Endothelial cell (in vitro differentiated cells): ENCODE measurements around the gene CCND3. TPM values are rescaled to one million over a fixed set of nuclear protein-coding genes. Genes with fewer than 3 reads are reported as not detected.

Source experiments
- DNase-seq: peaks from one replicate; pipeline ENCODE4 v3.0.0; 2021; ENCODE audit warnings: low spot score
- H3K27ac Mint-ChIP-seq: one replicate; pipeline ENCODE4 v1.8.0; 2021; ENCODE audit warnings: mixed read lengths, inconsistent platforms; ENCODE audit not compliant: unreplicated experiment
- H3K27me3 Mint-ChIP-seq: one replicate; pipeline ENCODE4 v1.8.0; 2021; ENCODE audit warnings: mild to moderate bottlenecking, moderate library complexity, mixed read lengths, inconsistent platforms; ENCODE audit not compliant: unreplicated experiment
- H3K36me3 Mint-ChIP-seq: one replicate; pipeline ENCODE4 v1.8.0; 2021; ENCODE audit warnings: mild to moderate bottlenecking, low read depth, mixed read lengths, inconsistent platforms; ENCODE audit not compliant: unreplicated experiment
- H3K4me1 Mint-ChIP-seq: one replicate; pipeline ENCODE4 v1.8.0; 2021; ENCODE audit warnings: mild to moderate bottlenecking, mixed read lengths, inconsistent platforms; ENCODE audit not compliant: unreplicated experiment
- H3K4me3 Mint-ChIP-seq: one replicate; pipeline ENCODE4 v1.8.0; 2021; ENCODE audit warnings: mild to moderate bottlenecking, mixed read lengths, inconsistent platforms; ENCODE audit not compliant: unreplicated experiment
- H3K9me3 Mint-ChIP-seq: one replicate; pipeline ENCODE4 v1.8.0; 2021; ENCODE audit warnings: mixed read lengths, inconsistent platforms; ENCODE audit not compliant: unreplicated experiment
- total RNA-seq: library from RNA; stranded (reverse); fragmentation: NEBNext Ultra II Directional; extraction: Animal tissue kit (Norgen Biotek cat#: 25700); gene quantifications from one replicate; pipeline ENCODE4 v1.2.1, GENCODE V29; 2021; ENCODE audit not compliant: unreplicated experiment
- TF ChIP-seq, protein P1 (sequence below): fragments of 200-600 bp; sonication (generic); IDR thresholded peaks from one replicate; pipeline ENCODE4 v1.5.0; 2021; ENCODE audit warnings: antibody characterized with exemption; ENCODE audit not compliant: unreplicated experiment

The CCND3 gene
- total RNA-seq, 1 donor from 2014 or later = 39.3 TPM

DNA sequence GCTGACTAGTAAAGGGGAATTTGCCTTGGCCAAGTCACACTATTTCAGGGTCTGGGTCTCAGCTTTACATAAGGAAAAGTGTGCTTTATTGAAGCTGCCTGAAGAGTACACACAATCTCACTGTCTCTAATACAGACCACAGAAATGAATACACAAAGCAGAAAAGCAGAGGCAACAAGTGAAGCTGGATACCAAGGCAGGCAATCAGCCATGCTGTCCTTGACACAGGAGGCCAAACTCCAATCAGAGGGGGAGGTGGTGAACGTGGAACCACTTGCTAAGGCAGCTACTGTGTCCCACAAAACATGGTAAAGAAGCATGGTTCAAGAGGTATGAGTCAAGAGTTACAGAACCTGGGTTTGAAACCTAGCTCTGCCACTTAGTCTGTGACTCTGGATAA is 21.8 kb upstream of the CCND3 start:
- H3K4me1 Mint-ChIP-seq = peaks cover 45% of the 10 kb centered on the region
- no peak for DNase-seq
- H3K36me3 Mint-ChIP-seq = no peaks in the 10 kb centered on the region
- peaks cover 3% of the 10 kb centered on the region for H3K27me3 Mint-ChIP-seq
- H3K4me3 Mint-ChIP-seq = no peak overlapping the region
- H3K9me3 Mint-ChIP-seq = no peaks in the 10 kb centered on the region
- H3K27ac Mint-ChIP-seq = no peak overlapping the region
- TF ChIP-seq, protein P1, sequence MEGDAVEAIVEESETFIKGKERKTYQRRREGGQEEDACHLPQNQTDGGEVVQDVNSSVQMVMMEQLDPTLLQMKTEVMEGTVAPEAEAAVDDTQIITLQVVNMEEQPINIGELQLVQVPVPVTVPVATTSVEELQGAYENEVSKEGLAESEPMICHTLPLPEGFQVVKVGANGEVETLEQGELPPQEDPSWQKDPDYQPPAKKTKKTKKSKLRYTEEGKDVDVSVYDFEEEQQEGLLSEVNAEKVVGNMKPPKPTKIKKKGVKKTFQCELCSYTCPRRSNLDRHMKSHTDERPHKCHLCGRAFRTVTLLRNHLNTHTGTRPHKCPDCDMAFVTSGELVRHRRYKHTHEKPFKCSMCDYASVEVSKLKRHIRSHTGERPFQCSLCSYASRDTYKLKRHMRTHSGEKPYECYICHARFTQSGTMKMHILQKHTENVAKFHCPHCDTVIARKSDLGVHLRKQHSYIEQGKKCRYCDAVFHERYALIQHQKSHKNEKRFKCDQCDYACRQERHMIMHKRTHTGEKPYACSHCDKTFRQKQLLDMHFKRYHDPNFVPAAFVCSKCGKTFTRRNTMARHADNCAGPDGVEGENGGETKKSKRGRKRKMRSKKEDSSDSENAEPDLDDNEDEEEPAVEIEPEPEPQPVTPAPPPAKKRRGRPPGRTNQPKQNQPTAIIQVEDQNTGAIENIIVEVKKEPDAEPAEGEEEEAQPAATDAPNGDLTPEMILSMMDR = no peak

DNA sequence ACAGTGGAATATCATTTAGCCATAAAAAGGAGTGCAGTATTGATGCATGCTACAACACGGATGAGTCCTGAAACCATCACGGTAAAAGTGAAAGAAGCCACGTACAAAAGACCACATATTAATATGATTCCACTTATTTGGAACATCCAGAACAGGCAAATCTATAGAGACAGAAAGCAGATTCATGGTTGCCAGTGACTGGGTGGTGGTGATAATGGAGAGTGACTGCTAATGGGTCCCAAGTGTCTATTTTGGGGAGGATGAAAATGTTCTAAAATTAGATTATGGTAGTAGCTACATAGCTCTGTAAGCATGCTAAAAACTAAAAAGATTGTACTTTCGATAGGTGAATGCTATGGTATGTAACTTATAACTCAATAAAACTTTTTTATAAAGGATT is 18.4 kb upstream of the CCND3 start:
- H3K4me1 Mint-ChIP-seq = peaks cover 21% of the 10 kb centered on the region
- no peaks in the 10 kb centered on the region for H3K36me3 Mint-ChIP-seq
- TF ChIP-seq, protein P1 = no peak
- no peak overlapping the region for H3K4me3 Mint-ChIP-seq
- peaks cover 3% of the 10 kb centered on the region for H3K27me3 Mint-ChIP-seq
- DNase-seq = no peak
- H3K9me3 Mint-ChIP-seq = no peaks in the 10 kb centered on the region
- H3K27ac Mint-ChIP-seq = no peak overlapping the region

DNA sequence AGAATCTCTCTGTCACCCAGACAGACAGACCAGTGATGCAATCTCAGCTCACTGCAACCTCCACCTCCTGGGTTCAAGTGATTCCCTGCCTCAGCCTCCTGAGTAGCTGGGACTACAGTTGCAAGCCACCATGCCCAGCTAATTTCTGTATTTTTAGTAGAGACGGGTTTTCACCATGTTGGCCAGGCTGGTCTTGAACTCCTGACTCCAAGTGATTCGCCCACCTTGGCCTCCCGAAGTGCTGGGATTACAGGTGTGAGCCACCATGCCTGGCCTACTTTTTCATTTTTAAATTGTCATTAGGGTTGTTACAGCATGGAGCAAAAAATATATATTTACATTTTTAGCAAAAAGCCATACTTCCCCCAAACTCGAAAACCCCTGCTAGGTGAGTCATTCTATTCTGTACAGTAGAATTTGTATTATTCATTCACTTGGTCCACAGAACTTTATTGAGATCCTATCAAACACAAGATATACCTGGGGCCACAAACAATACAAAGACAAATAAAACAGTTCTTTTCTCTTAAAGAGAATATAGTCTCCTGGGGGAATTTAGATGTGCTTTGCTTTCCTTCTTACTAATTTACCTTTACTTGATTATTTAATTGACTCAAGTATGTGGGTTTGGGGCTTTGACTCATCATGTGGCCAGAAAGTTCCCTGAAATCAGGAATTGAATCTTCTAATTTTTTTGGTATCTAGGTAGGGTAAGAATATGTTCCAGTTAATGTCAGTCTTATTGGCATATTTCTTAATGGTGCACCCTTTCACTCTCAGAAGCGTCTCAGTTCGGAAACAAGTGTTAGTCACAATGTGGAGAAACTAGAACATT is 16.6 kb upstream of the CCND3 start:
- no peaks in the 10 kb centered on the region for H3K36me3 Mint-ChIP-seq

DNA sequence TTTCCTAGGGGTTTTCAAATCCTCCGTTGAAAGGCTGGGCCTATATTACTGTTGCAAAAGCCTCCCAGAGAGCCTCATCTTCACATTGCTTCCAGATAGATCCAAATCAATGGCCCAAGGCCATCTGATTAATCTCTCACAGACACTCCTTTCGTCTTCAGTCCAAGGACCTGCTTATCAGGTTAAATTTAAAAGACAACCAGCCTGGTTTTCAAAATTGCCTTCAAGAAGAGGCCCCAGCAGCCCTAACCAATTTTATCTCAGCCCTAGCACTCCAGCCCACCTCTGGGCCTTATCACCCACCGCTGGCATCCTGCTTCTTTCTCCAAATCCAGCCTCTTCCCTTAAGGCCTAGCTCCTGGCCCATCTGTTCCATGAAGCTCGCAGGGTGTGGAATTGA is 15.5 kb upstream of the CCND3 start:
- H3K27ac Mint-ChIP-seq = no peak overlapping the region
- H3K9me3 Mint-ChIP-seq = no peaks in the 10 kb centered on the region
- no peak overlapping the region for H3K4me3 Mint-ChIP-seq
- no peak for DNase-seq
- H3K4me1 Mint-ChIP-seq = peaks cover 14% of the 10 kb centered on the region
- TF ChIP-seq, protein P1 = no peak
- H3K36me3 Mint-ChIP-seq = no peaks in the 10 kb centered on the region
- H3K27me3 Mint-ChIP-seq = peaks cover 8% of the 10 kb centered on the region

More for the DNA sequence above, 16.6 kb upstream of the CCND3 start:
- H3K4me1 Mint-ChIP-seq = peaks cover 14% of the 10 kb centered on the region
- no peaks in the 10 kb centered on the region for H3K9me3 Mint-ChIP-seq
- no peak overlapping the region for H3K27ac Mint-ChIP-seq
- peaks cover 3% of the 10 kb centered on the region for H3K27me3 Mint-ChIP-seq
- DNase-seq = no peak
- TF ChIP-seq, protein P1 = no peak
- H3K4me3 Mint-ChIP-seq = no peak overlapping the region

DNA sequence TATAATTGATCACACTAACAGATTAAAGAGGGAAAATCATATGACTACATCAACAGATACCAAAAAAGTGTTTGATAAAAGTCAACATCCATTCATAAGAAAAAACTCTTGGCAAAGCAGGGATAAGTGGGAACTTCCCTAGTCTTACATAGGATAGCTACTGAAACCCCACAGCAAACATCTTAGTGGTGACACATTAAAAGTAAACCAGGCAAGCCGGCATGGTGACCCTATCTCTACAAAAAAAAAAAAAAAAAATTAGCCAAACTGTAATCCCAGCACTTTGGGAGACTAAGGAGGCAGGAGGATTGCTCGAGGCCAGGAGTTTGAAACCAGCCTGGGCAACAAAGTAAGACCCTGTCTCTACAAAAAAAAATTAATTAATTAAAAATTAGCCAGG is 13.8 kb upstream of the CCND3 start:
- no peaks in the 10 kb centered on the region for H3K9me3 Mint-ChIP-seq
- H3K27ac Mint-ChIP-seq = no peak overlapping the region
- no peak for DNase-seq
- no peaks in the 10 kb centered on the region for H3K36me3 Mint-ChIP-seq
- TF ChIP-seq, protein P1 = no peak
- H3K4me3 Mint-ChIP-seq = no peak overlapping the region
- H3K27me3 Mint-ChIP-seq = peaks cover 9% of the 10 kb centered on the region
- H3K4me1 Mint-ChIP-seq = peaks cover 5% of the 10 kb centered on the region
